Brain microvascular endothelial cell (primary cell): ENCODE data around the gene CGB1.

Experiments used
- DNase-seq: peaks from one replicate; pipeline ENCODE4 v3.0.0-alpha.2; 2020
- H3K27ac ChIP-seq: fragments of 250-450 bp; sonication (Bioruptor Pico); 2 replicates; pipeline ENCODE4 v1.5.1; 2020; ENCODE audit warnings: mild to moderate bottlenecking, moderate library complexity
- H3K27me3 ChIP-seq: fragments of 250-450 bp; sonication (Bioruptor Pico); replicated peaks from 2 replicates; pipeline ENCODE4 v1.5.1; 2020; ENCODE audit warnings: mild to moderate bottlenecking
- H3K36me3 ChIP-seq: fragments of 250-450 bp; sonication (Bioruptor Pico); replicated peaks from 2 replicates; pipeline ENCODE4 v1.5.1; 2020; ENCODE audit warnings: mild to moderate bottlenecking
- H3K4me3 ChIP-seq: 2 replicates; pipeline ENCODE4 v1.5.1; 2011; ENCODE audit warnings: low read depth, mild to moderate bottlenecking, control low read depth, low read length, moderate library complexity
- CTCF ChIP-seq: IDR thresholded peaks from 2 replicates; pipeline ENCODE4 v1.5.1; 2011; ENCODE audit warnings: low read depth, mild to moderate bottlenecking, moderate library complexity, low read length, control low read depth, inconsistent platforms; ENCODE audit errors: missing control alignments
- in situ Hi-C: cut with HindIII; loops from 2 replicates; pipeline ENCODE4 v1.10.0; 2017; ENCODE audit warnings: low sequenced_read_pairs, low pct_ligation_motif_present

The CGB1 gene

GRCh38 chr19:48988286-48988685, 48.4 kb downstream of the CGB1 start:
- Histone ChIP-seq H3K4me3 (no peak overlapping the region), H3K27ac (no peak overlapping the region), H3K36me3 (peaks cover 51% of the 10 kb centered on the region), H3K27me3 (no peaks in the 10 kb centered on the region)
- no peak for DNase-seq
- no peak for TF ChIP-seq CTCF
- in situ Hi-C loops = no loop called here

GRCh38 chr19:48987323-48987722, 49.4 kb downstream of the CGB1 start:
- TF ChIP-seq CTCF = no peak
- in situ Hi-C loops = no loop called here
- Histone ChIP-seq H3K27me3 (no peaks in the 10 kb centered on the region), H3K36me3 (peaks cover 60% of the 10 kb centered on the region), H3K4me3 (no peak overlapping the region), H3K27ac (no peak overlapping the region)
- DNase-seq = no peak

GRCh38 chr19:48986211-48986610, 50.5 kb downstream of the CGB1 start:
- in situ Hi-C loops = no loop called here
- Histone ChIP-seq H3K27ac (no peak overlapping the region), H3K27me3 (no peaks in the 10 kb centered on the region), H3K4me3 (no peak overlapping the region), H3K36me3 (peaks cover 64% of the 10 kb centered on the region)
- no peak for DNase-seq
- TF ChIP-seq CTCF = no peak

- Histone ChIP-seq H3K36me3 (peaks cover 66% of the 10 kb centered on the region), H3K4me3 (no peak overlapping the region), H3K27ac (no peak overlapping the region), H3K27me3 (no peaks in the 10 kb centered on the region)
- TF ChIP-seq CTCF = no peak
- in situ Hi-C loops = no loop called here
- no peak for DNase-seq
These were observed 51.0 kb downstream of the CGB1 start for GRCh38 chr19:48985711-48986110.
